GM18873 (cell line): ENCODE measurements around the gene DYRK4.

Experiments used
- ATAC-seq: cut with Tn5 transposase; IDR thresholded peaks from one replicate; pipeline ENCODE4 v1.9.1; 2021; ENCODE audit warnings: mild to moderate bottlenecking, moderate library complexity, moderate number of reproducible peaks; ENCODE audit not compliant: unreplicated experiment, low FRiP score

The DYRK4 gene

GRCh38 chr12:4609071-4609470 lies 47.1 kb downstream of the DYRK4 start:
- ATAC-seq, result no peak

DNA sequence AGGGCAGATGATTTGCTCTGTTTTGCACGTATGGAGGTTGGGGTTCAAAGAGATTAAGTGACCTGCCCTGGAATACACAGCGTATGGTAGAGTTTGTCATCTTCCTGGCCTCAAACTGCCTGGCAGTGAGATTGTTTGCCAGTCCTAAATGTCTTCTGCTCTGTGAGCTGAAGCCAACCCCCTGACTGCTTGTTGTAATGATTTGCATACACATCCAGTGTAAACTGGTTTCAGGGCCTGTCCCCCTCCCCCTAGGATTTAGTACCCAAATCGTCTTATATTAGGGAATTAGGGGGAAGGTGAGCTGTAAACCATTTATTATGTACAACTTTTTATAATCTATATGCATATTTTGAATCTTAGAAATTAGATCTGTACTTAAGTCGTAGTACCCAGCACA lies 48.5 kb downstream of the DYRK4 start:
- ATAC-seq, result no peak

- ATAC-seq, result no peak
Observed at GRCh38 chr12:4615667-4616066, 53.7 kb downstream of the DYRK4 start.

DNA sequence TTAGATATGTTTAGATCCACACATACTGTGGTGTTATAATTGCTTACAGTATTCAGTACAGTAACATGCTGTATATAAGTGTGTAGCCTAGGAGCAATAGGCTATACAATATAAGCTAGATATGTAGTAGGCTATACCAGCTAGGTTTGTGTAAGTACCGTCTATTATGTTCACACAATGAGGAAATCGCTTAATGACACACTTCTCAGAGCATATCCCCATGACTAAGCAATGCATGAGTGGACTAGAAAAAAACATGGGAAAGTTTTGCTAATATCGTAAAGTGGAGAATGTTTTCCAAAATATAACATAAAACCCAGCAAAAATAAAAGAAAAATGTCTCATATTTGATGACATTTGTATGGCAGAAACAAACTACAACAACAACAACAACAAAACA lies 59.5 kb downstream of the DYRK4 start:
- ATAC-seq, result no peak

GRCh38 chr12:4626543-4626942 lies 64.5 kb downstream of the DYRK4 start:
- no peak for ATAC-seq

GRCh38 chr12:4628406-4628805 lies 66.4 kb downstream of the DYRK4 start:
- no peak for ATAC-seq

DNA sequence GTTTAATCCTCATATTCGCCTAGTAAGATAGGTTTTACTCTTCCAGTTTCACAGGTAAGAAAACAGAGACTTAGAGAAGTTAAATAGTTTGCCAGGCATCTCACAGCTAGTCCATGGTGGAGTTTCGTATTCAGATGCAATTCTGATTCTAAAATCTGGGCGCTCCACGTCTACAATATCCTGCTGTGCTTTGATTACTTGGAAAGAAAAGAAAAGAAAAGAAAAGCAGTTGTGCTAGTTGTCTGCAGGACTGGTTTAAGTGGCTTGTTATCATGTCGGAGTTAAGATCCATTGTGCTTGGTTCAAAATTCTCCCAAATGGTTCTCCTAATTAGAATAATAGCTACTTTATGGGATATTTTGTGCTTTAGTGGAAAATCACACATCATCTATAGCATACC lies 68.3 kb downstream of the DYRK4 start:
- ATAC-seq, result no peak

DNA sequence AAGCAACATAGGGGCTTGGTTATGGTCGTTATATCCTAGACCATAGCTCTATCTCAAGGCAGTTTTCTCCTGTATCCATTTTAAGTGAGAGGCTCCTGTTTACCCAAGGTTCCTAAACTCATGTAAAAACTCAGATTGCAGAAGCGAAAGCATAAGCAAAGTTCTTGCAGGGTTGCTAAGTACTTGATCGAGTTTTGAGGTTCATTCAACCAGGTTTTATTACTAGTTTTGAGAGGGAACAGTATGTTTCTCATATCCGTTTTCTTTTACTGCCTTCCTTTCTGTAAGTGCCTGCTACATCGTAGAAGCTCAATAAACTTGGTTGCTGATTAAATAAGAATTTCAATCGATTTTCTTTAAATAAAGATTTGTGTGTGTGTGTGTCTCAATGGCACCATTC lies 81.7 kb downstream of the DYRK4 start:
- no peak for ATAC-seq

GRCh38 chr12:4645023-4645422 lies 83.0 kb downstream of the DYRK4 start:
- no peak for ATAC-seq

GRCh38 chr12:4648104-4648500 lies 86.1 kb downstream of the DYRK4 start:
- ATAC-seq, result no peak

GRCh38 chr12:4648501-4649357 lies 86.7 kb downstream of the DYRK4 start, which contains the start of the genes AKAP3 and NDUFA9:
Gene AKAP3, minus strand, starts transcription at chr12:4649051. Its CDS starts 10,855 bp downstream, at chr12:4638196.
Gene NDUFA9, plus strand, starts transcription at chr12:4649114. Its CDS starts 13 bp downstream, at chr12:4649127.
- peak; percentile 67 for ATAC-seq

DNA sequence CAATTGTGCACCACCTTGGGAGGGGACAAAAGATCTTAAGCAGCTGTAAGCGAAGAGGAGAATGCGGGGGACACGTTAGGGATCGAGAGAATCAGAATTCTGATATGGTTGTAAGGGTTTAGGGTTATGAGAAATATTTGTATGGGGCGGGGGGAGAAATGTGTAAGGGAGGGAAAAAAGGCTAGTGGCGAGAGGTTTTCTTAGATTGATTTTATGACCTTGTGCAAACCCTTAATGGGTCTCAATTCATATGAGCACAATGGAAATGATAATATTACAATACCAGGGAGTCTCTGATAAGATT lies 87.3 kb downstream of the DYRK4 start:
- no peak for ATAC-seq

DNA sequence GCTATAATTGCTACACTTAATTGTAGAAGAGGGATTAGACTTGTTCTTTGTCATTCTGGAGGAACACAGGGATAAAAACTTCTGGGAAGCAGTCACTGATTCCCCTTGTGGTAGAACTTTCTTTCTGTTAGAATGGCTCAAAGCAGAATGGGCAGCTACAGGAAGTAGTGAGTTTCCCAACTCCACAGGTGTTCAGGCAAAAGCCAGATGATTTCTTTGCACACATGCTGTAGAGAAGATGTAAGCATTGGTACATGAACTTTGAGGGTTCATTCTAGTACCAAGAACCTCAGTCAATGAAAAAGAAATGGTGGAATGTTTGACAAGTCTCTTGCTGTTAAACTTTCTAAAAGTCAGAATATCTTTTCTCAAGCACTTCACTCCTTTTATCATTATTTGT lies 91.2 kb downstream of the DYRK4 start:
- no peak for ATAC-seq

DNA sequence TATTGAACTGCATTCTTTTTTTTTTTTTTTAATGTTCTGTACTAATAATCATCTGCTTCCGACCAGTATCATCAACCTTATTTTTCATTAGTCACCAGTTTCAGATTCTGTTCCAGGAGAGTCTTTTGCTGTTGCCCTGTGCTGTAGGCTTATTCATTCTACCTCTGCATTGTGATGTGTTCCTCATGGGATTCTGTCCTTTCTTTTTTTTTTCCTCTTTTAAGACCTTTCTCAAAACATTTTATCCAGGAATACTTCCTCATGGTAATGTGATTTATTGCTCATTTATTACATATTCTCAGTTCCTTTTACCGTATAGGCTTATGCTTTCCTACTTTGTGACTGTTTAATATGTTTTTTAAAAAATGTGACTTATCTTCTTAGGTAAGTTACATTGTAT lies 91.7 kb downstream of the DYRK4 start:
- ATAC-seq, result no peak
